Measurements from ENCODE around the gene CYFIP1.

DNA sequence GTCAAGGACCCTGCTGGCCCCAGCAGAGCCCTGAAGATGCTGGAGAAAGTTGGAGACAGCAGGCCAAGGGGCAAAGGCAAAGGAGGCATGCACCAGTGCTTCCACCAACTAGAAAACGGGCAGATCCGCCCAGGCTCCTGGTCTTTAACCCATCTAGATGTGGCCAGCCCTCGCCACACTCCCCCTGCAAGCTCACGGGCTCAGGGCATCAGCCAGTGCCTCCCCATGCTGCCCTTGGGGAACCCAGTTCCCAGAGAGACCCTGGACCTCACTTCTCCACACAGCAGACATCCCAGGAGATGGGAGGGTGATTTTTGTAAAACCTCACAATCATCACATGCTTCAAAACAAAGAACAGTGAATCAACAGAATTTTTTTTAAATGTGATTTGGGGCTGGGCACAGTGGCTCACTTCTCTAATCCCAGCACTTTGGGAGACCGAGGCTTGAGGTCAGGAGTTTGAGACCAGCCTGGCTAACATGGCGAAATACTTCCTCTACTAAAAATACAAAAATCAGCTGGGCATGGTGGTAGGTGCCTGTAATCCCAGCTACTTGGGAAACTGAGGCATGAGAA lies 24.5 kb downstream of the CYFIP1 start:
- TF ChIP-seq POLR3G (IDR thresholded peaks at IDR 0.05; ENCODE audit: extremely low read depth, insufficient read length, insufficient replicate concordance) (no peak), E2F1 (CRISPR knock-in tag; IDR thresholded peaks at IDR 0.05) (no peak)

Measured in K562 (cell line).